ENCODE data around the gene TRPM2. TPM values are rescaled to one million over a fixed set of nuclear protein-coding genes. Genes with fewer than 3 reads are reported as not detected.
A peak's percentile ranks its signal among the peaks of the same experiment; 100 is the strongest.

Gene TRPM2
- total RNA-seq, 1 donor from 2014 or later: 3.9 TPM

- Mint-ChIP-seq H3K4me3 (peak overlapping the region; percentile 28), H3K4me1 (no peaks in the 10 kb centered on the region), H3K27me3 (peaks cover 2% of the 10 kb centered on the region), H3K9me3 (peaks cover 5% of the 10 kb centered on the region), H3K36me3 (ENCODE audit: low read depth) (no peaks in the 10 kb centered on the region), H3K27ac (no peak overlapping the region)
- POLR2A ChIA-PET: no interaction called here
- CTCF ChIA-PET: no interaction called here
- peak; percentile 47 for ATAC-seq (ENCODE audit: low read depth)
- no peak for DNase-seq
- intact Hi-C loops (cut with micrococcal nuclease): no loop called here
- TF ChIP-seq, protein P1, sequence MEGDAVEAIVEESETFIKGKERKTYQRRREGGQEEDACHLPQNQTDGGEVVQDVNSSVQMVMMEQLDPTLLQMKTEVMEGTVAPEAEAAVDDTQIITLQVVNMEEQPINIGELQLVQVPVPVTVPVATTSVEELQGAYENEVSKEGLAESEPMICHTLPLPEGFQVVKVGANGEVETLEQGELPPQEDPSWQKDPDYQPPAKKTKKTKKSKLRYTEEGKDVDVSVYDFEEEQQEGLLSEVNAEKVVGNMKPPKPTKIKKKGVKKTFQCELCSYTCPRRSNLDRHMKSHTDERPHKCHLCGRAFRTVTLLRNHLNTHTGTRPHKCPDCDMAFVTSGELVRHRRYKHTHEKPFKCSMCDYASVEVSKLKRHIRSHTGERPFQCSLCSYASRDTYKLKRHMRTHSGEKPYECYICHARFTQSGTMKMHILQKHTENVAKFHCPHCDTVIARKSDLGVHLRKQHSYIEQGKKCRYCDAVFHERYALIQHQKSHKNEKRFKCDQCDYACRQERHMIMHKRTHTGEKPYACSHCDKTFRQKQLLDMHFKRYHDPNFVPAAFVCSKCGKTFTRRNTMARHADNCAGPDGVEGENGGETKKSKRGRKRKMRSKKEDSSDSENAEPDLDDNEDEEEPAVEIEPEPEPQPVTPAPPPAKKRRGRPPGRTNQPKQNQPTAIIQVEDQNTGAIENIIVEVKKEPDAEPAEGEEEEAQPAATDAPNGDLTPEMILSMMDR (IDR thresholded peaks at IDR 0.05): no peak
Observed at GRCh38 chr21:44485254-44485793, 131.9 kb downstream of the TRPM2 start.

DNA sequence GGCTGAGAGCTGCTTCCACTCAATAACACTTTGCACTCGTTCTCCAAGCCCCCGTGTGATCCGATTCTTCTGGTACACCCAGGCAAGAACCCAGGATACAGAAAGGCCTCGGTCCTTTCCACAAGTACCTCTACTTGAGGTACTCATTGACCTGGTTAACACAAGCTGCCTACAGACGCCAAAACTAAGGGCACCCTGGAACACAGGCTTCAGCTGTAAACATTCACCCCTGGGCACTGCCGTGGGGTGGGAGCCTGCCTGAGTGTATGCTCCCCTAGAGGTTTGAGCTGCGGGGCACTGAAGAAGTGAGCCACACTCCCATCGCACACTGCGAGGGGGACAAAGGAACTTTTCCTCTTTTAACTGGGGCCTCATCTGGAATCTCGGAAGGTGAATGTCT lies 132.4 kb downstream of the TRPM2 start:
- peak overlapping the region; percentile 28 for H3K4me3 Mint-ChIP-seq
- no peak for DNase-seq
- no peaks in the 10 kb centered on the region for H3K36me3 Mint-ChIP-seq (ENCODE audit: low read depth)
- ChIA-PET POLR2A (no interaction called here), CTCF (no interaction called here)
- H3K27ac Mint-ChIP-seq: no peak overlapping the region
- ATAC-seq (ENCODE audit: low read depth): no peak
- H3K9me3 Mint-ChIP-seq: peaks cover 5% of the 10 kb centered on the region
- no peaks in the 10 kb centered on the region for H3K4me1 Mint-ChIP-seq
- H3K27me3 Mint-ChIP-seq: peaks cover 2% of the 10 kb centered on the region
- TF ChIP-seq, protein P1 (IDR thresholded peaks at IDR 0.05): no peak
- intact Hi-C loops (cut with micrococcal nuclease): no loop called here

- ChIA-PET POLR2A (no interaction called here), CTCF (no interaction called here)
- intact Hi-C loops (cut with micrococcal nuclease): no loop called here
- Mint-ChIP-seq H3K4me3 (no peak overlapping the region), H3K27me3 (no peaks in the 10 kb centered on the region), H3K36me3 (ENCODE audit: low read depth) (no peaks in the 10 kb centered on the region), H3K4me1 (no peaks in the 10 kb centered on the region), H3K27ac (no peak overlapping the region), H3K9me3 (peaks cover 5% of the 10 kb centered on the region)
- ATAC-seq (ENCODE audit: low read depth) (no peak), DNase-seq (no peak)
- TF ChIP-seq, protein P1 (IDR thresholded peaks at IDR 0.05): no peak
Observed at GRCh38 chr21:44486302-44486701, 132.9 kb downstream of the TRPM2 start.

GRCh38 chr21:44487831-44488230 lies 134.4 kb downstream of the TRPM2 start:
- Mint-ChIP-seq H3K9me3 (peaks cover 10% of the 10 kb centered on the region), H3K4me3 (no peak overlapping the region), H3K27me3 (no peaks in the 10 kb centered on the region), H3K27ac (no peak overlapping the region), H3K36me3 (ENCODE audit: low read depth) (no peaks in the 10 kb centered on the region), H3K4me1 (no peaks in the 10 kb centered on the region)
- ChIA-PET POLR2A (no interaction called here), CTCF (no interaction called here)
- DNase-seq (no peak), ATAC-seq (ENCODE audit: low read depth) (no peak)
- TF ChIP-seq, protein P1 (IDR thresholded peaks at IDR 0.05): no peak
- intact Hi-C loops (cut with micrococcal nuclease): no loop called here

GRCh38 chr21:44489962-44490361 lies 136.5 kb downstream of the TRPM2 start:
- no peaks in the 10 kb centered on the region for H3K36me3 Mint-ChIP-seq (ENCODE audit: low read depth)
- ATAC-seq (ENCODE audit: low read depth): no peak
- intact Hi-C loops (cut with micrococcal nuclease): no loop called here
- CTCF ChIA-PET: no interaction called here
- H3K9me3 Mint-ChIP-seq: peaks cover 14% of the 10 kb centered on the region
- H3K27ac Mint-ChIP-seq: no peak overlapping the region
- no peak for DNase-seq
- TF ChIP-seq, protein P1 (IDR thresholded peaks at IDR 0.05): no peak
- no peaks in the 10 kb centered on the region for H3K4me1 Mint-ChIP-seq
- H3K4me3 Mint-ChIP-seq: no peak overlapping the region
- no peaks in the 10 kb centered on the region for H3K27me3 Mint-ChIP-seq
- POLR2A ChIA-PET: no interaction called here

All from activated B cell treated with CpG ODN at 0.5 μM for 24 hours (primary cell).